ENCODE results near the gene ELP1. TPM values are rescaled to one million over a fixed set of nuclear protein-coding genes. Genes with fewer than 3 reads are reported as not detected.

Gene ELP1
- total and polyA plus RNA-seq, 9 donors: 15.7 to 70.9 (median 34.3) TPM

- no peak for TF ChIP-seq EP300 (IDR thresholded peaks at IDR 0.05)
- TF ChIP-seq, protein P1, sequence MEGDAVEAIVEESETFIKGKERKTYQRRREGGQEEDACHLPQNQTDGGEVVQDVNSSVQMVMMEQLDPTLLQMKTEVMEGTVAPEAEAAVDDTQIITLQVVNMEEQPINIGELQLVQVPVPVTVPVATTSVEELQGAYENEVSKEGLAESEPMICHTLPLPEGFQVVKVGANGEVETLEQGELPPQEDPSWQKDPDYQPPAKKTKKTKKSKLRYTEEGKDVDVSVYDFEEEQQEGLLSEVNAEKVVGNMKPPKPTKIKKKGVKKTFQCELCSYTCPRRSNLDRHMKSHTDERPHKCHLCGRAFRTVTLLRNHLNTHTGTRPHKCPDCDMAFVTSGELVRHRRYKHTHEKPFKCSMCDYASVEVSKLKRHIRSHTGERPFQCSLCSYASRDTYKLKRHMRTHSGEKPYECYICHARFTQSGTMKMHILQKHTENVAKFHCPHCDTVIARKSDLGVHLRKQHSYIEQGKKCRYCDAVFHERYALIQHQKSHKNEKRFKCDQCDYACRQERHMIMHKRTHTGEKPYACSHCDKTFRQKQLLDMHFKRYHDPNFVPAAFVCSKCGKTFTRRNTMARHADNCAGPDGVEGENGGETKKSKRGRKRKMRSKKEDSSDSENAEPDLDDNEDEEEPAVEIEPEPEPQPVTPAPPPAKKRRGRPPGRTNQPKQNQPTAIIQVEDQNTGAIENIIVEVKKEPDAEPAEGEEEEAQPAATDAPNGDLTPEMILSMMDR (IDR thresholded peaks at IDR 0.05): no peak
- no peak for TF ChIP-seq POLR2A (IDR thresholded peaks at IDR 0.05)
- DNase-seq: no peak
- Histone ChIP-seq H3K4me1 (ENCODE audit: insufficient read depth) (no peaks in the 10 kb centered on the region), H3K27me3 (no peaks in the 10 kb centered on the region), H3K9me3 (no peaks in the 10 kb centered on the region), H3K27ac (no peak overlapping the region), H3K4me3 (no peak overlapping the region), H3K36me3 (no peaks in the 10 kb centered on the region)
- WGBS, 3 donors: 92 to 95% (median 95%) methylated on average over 2 of the region's 2 CpGs
- intact Hi-C loops (cut with DNase I): no loop called here
Measured at GRCh38 chr9:108961151-108961550, 27.2 kb upstream of the ELP1 start.

DNA sequence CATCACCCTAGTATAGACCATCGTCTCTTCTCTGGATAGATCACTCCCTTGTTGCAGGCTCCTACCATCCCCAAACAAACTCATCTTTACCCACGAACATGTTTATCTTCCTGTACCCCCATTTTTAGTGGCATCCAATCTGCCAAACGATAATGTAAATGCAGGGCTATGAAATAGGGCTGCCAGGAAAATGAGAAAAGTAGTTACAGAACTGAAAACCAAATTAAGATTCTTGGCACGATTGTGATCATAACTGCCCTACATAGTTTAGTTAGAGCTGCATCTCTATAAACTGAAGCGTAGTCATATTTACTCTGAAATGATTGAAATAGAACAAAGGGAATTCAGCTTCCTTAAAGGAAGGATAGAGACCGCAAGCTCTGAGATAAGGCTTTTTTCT, 26.4 kb upstream of the ELP1 start:
- DNase-seq: no peak
- TF ChIP-seq POLR2A (IDR thresholded peaks at IDR 0.05) (no peak), EP300 (IDR thresholded peaks at IDR 0.05) (no peak)
- TF ChIP-seq, protein P1 (IDR thresholded peaks at IDR 0.05): no peak
- H3K4me3 ChIP-seq: no peak overlapping the region
- H3K27me3 ChIP-seq: no peaks in the 10 kb centered on the region
- no peak overlapping the region for H3K27ac ChIP-seq
- H3K9me3 ChIP-seq: no peaks in the 10 kb centered on the region
- WGBS, 3 donors: 72 to 73% (median 72%) methylated on average over 6 of the region's 6 CpGs
- intact Hi-C loops (cut with DNase I): no loop called here
- H3K36me3 ChIP-seq: no peaks in the 10 kb centered on the region
- no peaks in the 10 kb centered on the region for H3K4me1 ChIP-seq (ENCODE audit: insufficient read depth)

- Histone ChIP-seq H3K27ac (no peak overlapping the region), H3K36me3 (no peaks in the 10 kb centered on the region), H3K4me1 (ENCODE audit: insufficient read depth) (no peaks in the 10 kb centered on the region), H3K4me3 (no peak overlapping the region), H3K9me3 (no peaks in the 10 kb centered on the region), H3K27me3 (no peaks in the 10 kb centered on the region)
- intact Hi-C loops (cut with DNase I): no loop called here
- no peak for DNase-seq
- TF ChIP-seq EP300 (IDR thresholded peaks at IDR 0.05): no peak
- TF ChIP-seq POLR2A (IDR thresholded peaks at IDR 0.05): no peak
Measured at GRCh38 chr9:108956631-108957026, 22.7 kb upstream of the ELP1 start.

- intact Hi-C loops (cut with DNase I): no loop called here
- WGBS, 3 donors: 86 to 90% (median 88%) methylated on average over 4 of the region's 4 CpGs
Measured at GRCh38 chr9:108956022-108956630, 22.2 kb upstream of the ELP1 start.

GRCh38 chr9:108953983-108954574, 20.2 kb upstream of the ELP1 start:
- H3K27ac ChIP-seq: peak overlapping the region in 1 of 2 donors; percentile 53
- H3K27me3 ChIP-seq: no peaks in the 10 kb centered on the region
- no peaks in the 10 kb centered on the region for H3K4me1 ChIP-seq (ENCODE audit: insufficient read depth)
- no peaks in the 10 kb centered on the region for H3K36me3 ChIP-seq
- intact Hi-C loops (cut with DNase I): no loop called here
- no peak for DNase-seq
- H3K4me3 ChIP-seq: no peak overlapping the region
- WGBS, 3 donors: 0 to 2% (median 1%) methylated on average over 3 of the region's 3 CpGs
- no peak for TF ChIP-seq POLR2A (IDR thresholded peaks at IDR 0.05)
- TF ChIP-seq, protein P1 (IDR thresholded peaks at IDR 0.05): peak; percentile 9 to 58 (median 58)
- H3K9me3 ChIP-seq: no peaks in the 10 kb centered on the region

More at GRCh38 chr9:108956022-108956630, 22.2 kb upstream of the ELP1 start:
- no peaks in the 10 kb centered on the region for H3K36me3 ChIP-seq
- no peaks in the 10 kb centered on the region for H3K27me3 ChIP-seq
- H3K27ac ChIP-seq: no peak overlapping the region
- no peak for DNase-seq
- no peaks in the 10 kb centered on the region for H3K4me1 ChIP-seq (ENCODE audit: insufficient read depth)
- no peaks in the 10 kb centered on the region for H3K9me3 ChIP-seq
- H3K4me3 ChIP-seq: no peak overlapping the region
- TF ChIP-seq, protein P1 (IDR thresholded peaks at IDR 0.05): no peak
- TF ChIP-seq POLR2A (IDR thresholded peaks at IDR 0.05) (no peak), EP300 (IDR thresholded peaks at IDR 0.05) (no peak)
